HG03175 (cell line): ENCODE results near the gene COL2A1.

ENCODE experiments used
- ATAC-seq: cut with Tn5 transposase; IDR thresholded peaks from one replicate; pipeline ENCODE4 v1.9.1; 2021; ENCODE audit warnings: mild to moderate bottlenecking, moderate library complexity; ENCODE audit not compliant: unreplicated experiment

The COL2A1 gene

GRCh38 chr12:48031135-48031960 is 27.1 kb upstream of the COL2A1 start:
- ATAC-seq: no peak

- no peak for ATAC-seq
Observed at GRCh38 chr12:48030173-48030650, 25.9 kb upstream of the COL2A1 start.

DNA sequence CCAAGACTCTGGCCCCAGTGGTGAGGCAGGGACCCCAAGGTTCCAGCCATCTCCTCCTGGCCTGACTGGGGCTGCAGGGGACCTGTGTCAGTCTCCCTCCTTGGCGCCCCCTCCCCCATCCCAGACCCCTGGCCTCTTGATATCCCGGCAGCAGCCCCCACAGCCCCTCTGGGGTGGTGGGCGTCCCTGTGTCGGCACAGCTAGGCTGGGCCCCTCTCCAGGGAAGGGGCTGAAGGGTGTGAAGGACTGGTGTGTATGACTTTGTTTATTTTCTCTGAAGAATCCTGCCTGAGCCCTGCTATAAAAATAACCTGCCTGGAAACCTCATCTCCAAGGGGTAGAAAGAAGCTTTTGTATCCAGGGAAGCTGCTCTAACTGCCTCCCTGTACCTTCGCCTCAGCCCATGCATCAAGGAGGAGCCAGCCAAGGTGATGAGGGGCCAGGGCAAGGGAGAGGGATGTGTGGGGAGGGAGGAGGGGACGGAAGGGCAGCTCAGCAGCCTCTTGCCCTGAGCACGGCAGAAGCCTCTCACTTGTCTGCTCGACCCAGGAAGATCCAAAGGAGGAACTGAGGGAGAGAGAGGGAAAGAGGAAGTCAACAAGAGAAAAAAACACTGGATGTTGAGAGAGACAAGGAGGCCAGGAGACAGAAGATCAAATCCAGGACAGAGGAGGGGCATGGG is 25.4 kb upstream of the COL2A1 start:
- no peak for ATAC-seq

- no peak for ATAC-seq
Observed at GRCh38 chr12:48028541-48029431, 24.5 kb upstream of the COL2A1 start.

DNA sequence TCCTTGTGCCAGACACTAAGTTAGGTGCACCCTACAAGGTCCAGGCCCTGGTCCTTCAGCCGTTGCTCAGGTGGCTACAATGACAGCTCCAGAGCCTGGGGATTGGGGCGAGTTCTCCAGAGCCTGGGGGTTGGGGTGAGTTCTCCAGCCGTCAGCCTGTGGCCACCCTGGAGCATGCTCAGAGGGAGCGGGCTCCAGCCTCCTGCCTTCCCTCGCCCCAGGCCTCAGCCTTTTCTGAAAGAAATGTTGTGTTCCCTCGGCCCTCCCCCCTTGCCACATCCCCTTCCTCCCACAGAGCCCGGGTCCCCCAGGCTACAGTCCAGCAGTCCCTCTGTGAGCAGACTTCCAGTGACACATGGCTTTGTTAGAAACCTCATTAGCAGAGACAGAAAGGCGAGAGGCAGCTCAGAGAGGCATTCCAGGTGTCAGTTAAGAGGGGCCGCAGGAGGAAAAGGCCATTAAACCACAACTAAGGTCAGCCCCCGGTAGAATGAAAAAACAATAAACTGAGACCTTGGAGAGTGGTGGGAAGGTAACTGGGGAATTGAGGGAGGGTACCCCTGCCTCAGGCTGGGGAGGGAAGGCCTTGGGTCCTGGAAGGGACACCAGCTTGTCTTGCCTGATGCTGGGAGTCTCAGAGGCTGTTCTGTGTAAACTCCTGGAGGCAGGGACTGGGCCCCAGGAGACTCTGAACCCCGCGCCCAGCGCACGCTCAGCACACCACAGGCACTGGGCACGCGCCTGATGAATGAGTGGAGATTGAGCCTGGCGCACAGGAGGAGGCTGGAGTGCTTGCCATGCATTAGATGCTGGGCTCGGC is 23.1 kb upstream of the COL2A1 start:
- no peak for ATAC-seq

GRCh38 chr12:48026060-48026827 is 22.0 kb upstream of the COL2A1 start:
- no peak for ATAC-seq

- no peak for ATAC-seq
Observed at GRCh38 chr12:48025281-48025680, 21.0 kb upstream of the COL2A1 start.

DNA sequence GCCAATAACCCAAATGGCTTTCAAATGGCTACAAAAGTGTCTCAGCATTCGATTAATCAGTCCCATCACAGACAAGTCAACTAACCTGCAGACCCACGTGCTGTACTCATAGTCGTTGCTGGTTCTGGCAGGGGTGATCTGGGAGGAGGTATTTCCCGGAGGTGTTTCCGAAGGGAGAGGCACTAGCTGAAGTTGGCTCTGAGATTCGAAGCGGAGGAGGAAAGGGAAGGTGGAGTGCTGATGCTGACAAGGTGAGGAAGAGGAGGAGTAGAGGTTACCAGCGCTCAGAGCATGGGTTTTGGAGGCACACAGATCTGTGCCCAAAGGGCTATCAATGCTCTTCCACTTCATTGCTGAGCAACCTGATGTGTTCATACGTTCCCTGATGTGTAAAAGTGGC is 20.5 kb upstream of the COL2A1 start:
- no peak for ATAC-seq

- ATAC-seq: no peak
Observed at GRCh38 chr12:48023386-48023785, 19.1 kb upstream of the COL2A1 start.

DNA sequence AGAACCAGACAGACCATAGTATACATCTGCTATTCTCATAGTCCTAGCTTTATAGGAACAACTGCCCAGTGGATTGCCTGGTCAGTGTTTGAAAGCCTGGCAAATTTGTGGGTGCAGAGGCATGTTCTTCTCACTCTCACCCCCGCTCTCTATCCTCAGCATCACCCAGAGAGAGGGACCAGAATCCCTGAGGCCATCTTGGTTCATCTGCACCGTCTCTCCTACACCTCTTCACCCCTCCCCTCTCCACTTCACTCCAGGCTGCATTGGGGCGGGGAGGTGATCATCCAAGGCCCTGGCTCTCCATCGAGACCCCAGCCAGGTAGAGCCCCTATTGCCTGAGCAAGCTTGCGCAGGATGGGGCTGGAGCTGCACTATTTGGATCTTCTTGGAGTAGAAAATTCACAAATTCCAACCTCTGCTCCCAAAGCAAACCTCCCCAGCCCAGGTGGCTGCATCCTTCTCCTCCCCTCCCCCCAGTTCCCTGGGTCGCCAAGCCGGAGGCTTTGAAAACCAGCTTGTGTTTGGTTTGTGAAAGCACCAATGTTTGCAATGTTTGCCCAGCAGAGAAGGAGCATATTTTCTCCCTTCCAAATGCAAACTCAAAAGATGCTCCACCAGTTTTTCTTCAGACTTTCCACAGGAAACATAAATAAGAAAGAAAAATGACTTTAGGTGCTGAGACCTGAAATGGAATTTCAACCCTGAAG is 18.6 kb upstream of the COL2A1 start:
- no peak for ATAC-seq

DNA sequence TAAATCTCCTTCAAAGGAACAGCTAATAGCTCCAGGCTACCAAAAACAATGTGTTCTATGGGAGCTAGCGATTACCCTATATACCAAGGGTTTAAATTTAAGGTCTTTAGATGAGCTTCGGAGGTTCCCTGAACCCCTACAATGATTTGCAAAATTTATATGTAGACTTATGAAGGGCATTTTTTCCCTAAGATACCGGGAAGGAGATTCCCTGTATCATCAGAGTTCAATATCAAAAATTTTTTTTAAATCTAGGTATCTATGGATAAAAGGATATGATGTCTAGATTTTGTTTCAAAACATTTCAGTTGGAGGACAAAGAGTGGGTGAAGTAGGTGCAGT is 17.9 kb upstream of the COL2A1 start:
- no peak for ATAC-seq

GRCh38 chr12:48021485-48022179 is 17.4 kb upstream of the COL2A1 start:
- no peak for ATAC-seq

- ATAC-seq: no peak
Observed at GRCh38 chr12:48019639-48020265, 15.5 kb upstream of the COL2A1 start.

GRCh38 chr12:48018618-48018995 is 14.3 kb upstream of the COL2A1 start:
- no peak for ATAC-seq

DNA sequence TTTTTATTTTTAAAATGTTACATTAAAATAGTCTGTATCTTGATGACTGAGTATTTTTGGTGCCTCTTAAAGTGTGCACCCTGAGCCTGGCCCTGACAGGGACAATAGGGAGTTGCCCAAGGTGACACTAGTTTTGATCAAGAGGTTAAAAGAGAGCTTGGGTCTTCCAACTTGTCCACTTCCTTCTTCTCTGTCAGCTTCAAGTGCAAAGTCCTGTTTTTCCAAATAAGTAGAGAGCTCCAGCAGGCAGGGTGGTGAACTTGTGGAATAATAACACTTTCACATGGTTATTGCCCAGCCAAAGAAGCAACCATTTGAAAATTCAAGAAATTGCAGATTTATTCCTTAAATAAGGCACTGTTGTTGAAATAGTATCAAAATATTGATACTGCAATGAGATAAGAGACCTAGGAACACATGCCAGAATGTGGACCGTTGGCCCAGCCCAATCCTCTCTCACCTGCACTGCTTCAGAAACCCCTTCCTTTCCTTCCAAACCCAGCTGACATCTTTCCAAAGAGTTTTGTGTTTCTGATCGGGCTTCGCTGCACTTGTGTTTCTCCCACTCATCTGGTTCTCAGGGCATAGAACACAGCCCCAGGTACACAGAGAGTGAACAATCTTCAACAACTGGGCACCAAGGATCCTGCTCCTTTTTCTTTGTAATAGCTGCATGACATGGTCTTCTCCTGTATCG is 13.8 kb upstream of the COL2A1 start:
- no peak for ATAC-seq

DNA sequence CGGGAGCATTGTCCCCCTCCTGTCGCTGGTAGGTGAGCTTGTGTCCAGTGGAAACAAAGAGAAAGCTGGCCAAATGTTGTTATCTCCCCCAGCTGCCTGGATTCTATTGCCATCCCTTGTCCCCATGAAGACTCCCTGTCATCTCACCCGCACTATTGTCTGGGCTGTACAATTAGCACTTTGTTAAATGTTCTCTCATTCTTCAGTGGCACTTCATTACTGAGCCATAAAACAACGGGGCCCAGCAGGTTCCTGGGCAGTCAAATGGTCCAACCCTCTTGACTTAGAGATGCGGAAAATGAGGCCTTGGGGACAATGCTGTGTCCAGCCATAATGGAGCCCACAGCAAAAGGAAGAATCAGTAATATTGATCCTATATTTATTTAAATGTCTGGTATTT is 13.2 kb upstream of the COL2A1 start:
- ATAC-seq: no peak

DNA sequence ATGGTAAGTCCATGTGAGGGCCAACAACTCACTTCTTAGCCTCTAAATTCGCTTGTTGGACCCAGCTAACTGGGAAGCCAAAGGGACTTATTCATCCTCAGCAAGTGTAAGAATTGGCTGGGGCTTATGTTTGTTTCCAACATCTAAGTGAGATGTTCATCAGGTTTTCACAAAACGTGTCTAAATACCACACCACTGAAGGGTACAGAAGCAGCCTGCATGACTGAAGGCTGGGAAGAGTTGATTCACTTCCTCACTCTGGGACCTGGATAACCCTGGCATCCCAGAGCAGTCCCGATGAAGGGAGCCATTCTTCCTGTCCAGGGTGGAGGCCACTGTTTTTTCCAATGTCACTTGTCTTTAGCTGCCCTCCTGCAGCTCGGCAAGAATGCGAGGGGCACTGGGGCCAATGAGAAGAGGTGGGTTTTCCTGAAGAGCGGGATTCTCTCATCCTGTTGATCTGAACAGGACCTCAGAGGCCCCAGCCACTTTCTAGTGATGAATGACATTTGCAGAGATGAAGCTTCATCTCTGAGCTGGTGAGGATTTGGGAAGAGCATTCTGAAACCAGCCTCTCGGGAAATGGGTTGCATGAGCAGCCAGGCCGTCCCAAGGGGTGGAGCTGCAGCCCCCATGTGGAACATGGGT is 12.2 kb upstream of the COL2A1 start:
- ATAC-seq: no peak
